Esophagus squamous epithelium (tissue), 5 donors: ENCODE data around the gene TCP11L2. TPM values are rescaled to one million over a fixed set of nuclear protein-coding genes. Genes with fewer than 3 reads are reported as not detected.

ENCODE experiments used
- DNase-seq: peaks from one replicate; lab custom pipeline; 2025; lab: John Stamatoyannopoulos, UW
- H3K27ac ChIP-seq, 4 donors: fragments of 200-600 bp; sonication (generic); one replicate each; pipeline ENCODE4 v1.5.1; 2016 to 2019; ENCODE audit warnings: mild to moderate bottlenecking in 1 of 4
- H3K27me3 ChIP-seq, 4 donors: fragments of 200-600 bp; sonication (generic); 1 replicate in 3 of 4; 2 replicates in 1 of 4; pipeline versions ENCODE4 v1.5.1 to v1.6.0; 2017 to 2021; ENCODE audit warnings: antibody characterized with exemption in 1 of 4
- H3K36me3 ChIP-seq, 3 donors: fragments of 200-600 bp; sonication (generic); one replicate each; pipeline ENCODE4 v1.5.1; 2016 to 2019
- H3K4me1 ChIP-seq, 3 donors: fragments of 200-600 bp; sonication (generic); one replicate each; pipeline ENCODE4 v1.5.1; 2017 to 2019
- H3K4me3 ChIP-seq, 4 donors: fragments of 200-600 bp; sonication (generic); 1 replicate in 3 of 4; 2 replicates in 1 of 4; pipeline ENCODE4 v1.5.1; 2016 to 2019; ENCODE audit warnings: mild to moderate bottlenecking in 2 of 4, moderate library complexity in 1 of 4
- H3K9me3 ChIP-seq, 3 donors: fragments of 200-600 bp; sonication (generic); one replicate each; pipeline ENCODE4 v1.5.1; 2016 to 2019
- POLR2A ChIP-seq, 4 donors: fragments of 450-650 bp; IDR thresholded peaks; one replicate each; pipeline ENCODE4 v1.6.1; 2017; ENCODE audit warnings: antibody characterized with exemption in 4 of 4, mild to moderate bottlenecking in 4 of 4, moderate library complexity in 3 of 4
- WGBS, 2 donors: methylation state at CpG; one replicate each; pipeline ENCODE4 v1.1.5; 2018; 5-methylcytosine and 5-hydroxymethylcytosine counted together
- intact Hi-C: fragments of 100-400 bp; cut with DNase I; formaldehyde crosslinking; loops from one replicate; pipeline ENCODE4 v1.15.0; 2022
- total RNA-seq, 4 donors: library from RNA; depleted of rRNA; stranded (reverse); fragments of >200 nt; gene quantifications; one replicate each; pipeline ENCODE4 v1.1.0, GENCODE V29; 2016
- TF ChIP-seq, protein P1 (sequence below), 6 experiments: fragments of 450-650 bp in 4 of 6; fragments of 200-600 bp in 2 of 6; sonication (generic) in 2 of 6; IDR thresholded peaks; one replicate each; pipeline ENCODE4 v1.5.1; 2016 to 2019; ENCODE audit warnings: antibody characterized with exemption in 6 of 6, mild to moderate bottlenecking in 4 of 6, moderate library complexity in 4 of 6
- donor health status: DM: yes; HTN: yes; CAD: no.

TCP11L2 gene
- total RNA-seq, 4 donors from 2014 or later, result 17.3 to 52.8 (median 27.7) TPM

DNA sequence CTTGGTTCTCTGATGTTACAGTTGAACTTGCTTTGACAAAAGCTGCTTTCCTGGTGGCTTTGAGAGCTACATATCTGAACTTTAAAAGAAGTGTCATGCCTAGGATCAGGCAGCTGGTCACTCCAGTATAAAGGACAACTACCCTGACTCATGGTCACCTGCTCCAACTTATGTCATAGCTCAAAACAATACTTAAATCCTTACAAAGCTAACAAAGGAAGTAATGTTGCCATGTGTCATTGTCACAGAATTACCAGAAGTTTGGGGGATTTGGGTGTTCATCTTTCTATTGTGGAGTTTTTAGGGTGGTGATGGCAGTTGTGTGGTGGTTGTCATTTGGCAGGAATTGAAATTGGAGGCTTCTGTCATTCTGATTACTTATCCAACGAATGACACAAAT lies 1.8 kb upstream of the TCP11L2 start:
- intact Hi-C loops, result loop anchor here (10.0 kb wide), 1 partner anchor 54 kb away; the partner anchor contains the start of gene POLR3B
- Histone ChIP-seq H3K4me1 (peaks cover 0 to 73% (median 38%) of the 10 kb centered on the region in 3 donors), H3K4me3 (peak overlapping the region in 1 of 4 donors; percentile 85), H3K36me3 (no peaks in the 10 kb centered on the region), H3K9me3 (no peaks in the 10 kb centered on the region), H3K27ac (peak overlapping the region; percentile 96 to 99 (median 98)), H3K27me3 (no peaks in the 10 kb centered on the region)
- TF ChIP-seq, protein P1, sequence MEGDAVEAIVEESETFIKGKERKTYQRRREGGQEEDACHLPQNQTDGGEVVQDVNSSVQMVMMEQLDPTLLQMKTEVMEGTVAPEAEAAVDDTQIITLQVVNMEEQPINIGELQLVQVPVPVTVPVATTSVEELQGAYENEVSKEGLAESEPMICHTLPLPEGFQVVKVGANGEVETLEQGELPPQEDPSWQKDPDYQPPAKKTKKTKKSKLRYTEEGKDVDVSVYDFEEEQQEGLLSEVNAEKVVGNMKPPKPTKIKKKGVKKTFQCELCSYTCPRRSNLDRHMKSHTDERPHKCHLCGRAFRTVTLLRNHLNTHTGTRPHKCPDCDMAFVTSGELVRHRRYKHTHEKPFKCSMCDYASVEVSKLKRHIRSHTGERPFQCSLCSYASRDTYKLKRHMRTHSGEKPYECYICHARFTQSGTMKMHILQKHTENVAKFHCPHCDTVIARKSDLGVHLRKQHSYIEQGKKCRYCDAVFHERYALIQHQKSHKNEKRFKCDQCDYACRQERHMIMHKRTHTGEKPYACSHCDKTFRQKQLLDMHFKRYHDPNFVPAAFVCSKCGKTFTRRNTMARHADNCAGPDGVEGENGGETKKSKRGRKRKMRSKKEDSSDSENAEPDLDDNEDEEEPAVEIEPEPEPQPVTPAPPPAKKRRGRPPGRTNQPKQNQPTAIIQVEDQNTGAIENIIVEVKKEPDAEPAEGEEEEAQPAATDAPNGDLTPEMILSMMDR (IDR thresholded peaks at IDR 0.05), result no peak
- TF ChIP-seq POLR2A (IDR thresholded peaks at IDR 0.05), result no peak
- WGBS, 2 donors, result 27 to 31% methylated on average over 1 of the region's 1 CpG
- no peak for DNase-seq

DNA sequence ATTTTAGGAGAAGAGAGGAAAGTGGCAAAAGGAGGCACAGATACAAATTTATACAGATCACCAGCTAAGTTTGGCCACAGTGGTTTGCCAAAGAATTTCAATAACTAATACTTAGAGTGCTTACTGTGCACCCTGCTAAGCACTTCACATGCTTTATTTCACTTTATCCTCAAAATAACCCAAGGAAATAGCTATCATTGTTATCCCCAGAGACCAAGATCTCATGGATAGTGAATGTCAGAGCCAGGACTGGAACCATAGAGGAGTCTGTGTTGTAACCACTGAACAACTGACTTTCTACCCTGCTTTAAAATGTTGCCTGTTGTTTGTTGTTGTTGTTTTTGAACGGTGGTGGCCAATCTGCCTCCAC lies 1.3 kb upstream of the TCP11L2 start:
- H3K27me3 ChIP-seq, result no peaks in the 10 kb centered on the region
- H3K27ac ChIP-seq, result peak overlapping the region; percentile 96 to 99 (median 98)
- intact Hi-C loops, result loop anchor here (10.0 kb wide), 1 partner anchor 54 kb away; the partner anchor contains the start of gene POLR3B
- H3K4me1 ChIP-seq, result peaks cover 0 to 73% (median 39%) of the 10 kb centered on the region in 3 donors
- WGBS, 2 donors, result 0 to 17% methylated on average over 1 of the region's 1 CpG
- no peak for DNase-seq
- TF ChIP-seq POLR2A (IDR thresholded peaks at IDR 0.05), result no peak
- TF ChIP-seq, protein P1 (IDR thresholded peaks at IDR 0.05), result no peak
- H3K9me3 ChIP-seq, result no peaks in the 10 kb centered on the region
- peak overlapping the region in 2 of 4 donors; percentile 85 to 92 for H3K4me3 ChIP-seq
- no peaks in the 10 kb centered on the region for H3K36me3 ChIP-seq

DNA sequence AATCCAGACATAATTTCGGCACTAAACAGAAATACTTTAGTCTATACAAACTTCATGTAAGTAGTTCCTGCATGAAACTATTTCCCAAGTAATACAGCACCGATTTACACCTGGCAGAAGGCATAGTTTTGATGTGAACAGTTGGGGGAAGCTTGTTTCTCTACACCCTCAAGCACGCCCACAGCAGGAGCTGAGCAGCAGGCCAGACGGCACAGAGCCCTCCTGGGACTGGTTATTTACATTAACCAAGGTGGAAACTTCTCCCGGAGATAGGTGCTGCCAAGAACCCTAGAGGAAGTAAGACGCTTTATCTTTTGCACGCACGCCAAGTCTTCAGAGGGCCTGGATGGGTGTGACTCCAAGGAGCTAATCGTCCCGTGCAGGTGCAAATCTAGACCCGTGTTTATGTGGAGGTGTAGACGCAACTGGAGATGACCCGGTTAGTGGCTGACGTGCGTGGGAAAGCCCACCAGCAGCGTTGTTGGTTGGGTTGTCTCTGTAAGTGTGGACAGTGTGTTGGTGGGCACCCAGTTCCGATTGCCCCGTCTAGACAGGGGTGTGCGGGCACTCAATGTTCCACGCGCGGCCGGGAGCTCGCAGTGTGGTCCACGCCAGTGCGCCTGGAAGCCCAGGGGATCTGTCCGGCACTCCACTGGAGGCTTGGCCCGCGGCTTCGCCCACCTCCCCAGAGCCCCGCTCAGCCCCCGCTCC lies 767 bp upstream of the TCP11L2 start:
- H3K27ac ChIP-seq, result peak overlapping the region; percentile 96 to 99 (median 98)
- H3K36me3 ChIP-seq, result no peaks in the 10 kb centered on the region
- H3K4me1 ChIP-seq, result peaks cover 0 to 75% (median 37%) of the 10 kb centered on the region in 3 donors
- WGBS, 2 donors, result 1% methylated on average over 13 to 23 of the region's 32 CpGs
- peak overlapping the region; percentile 85 to 99 (median 90) for H3K4me3 ChIP-seq
- H3K9me3 ChIP-seq, result no peaks in the 10 kb centered on the region
- TF ChIP-seq, protein P1 (IDR thresholded peaks at IDR 0.05), result peak in 2 of 6 experiments; percentile 20 to 21
- peak in 1 of 4 donors; percentile 44 for TF ChIP-seq POLR2A (IDR thresholded peaks at IDR 0.05)
- DNase-seq, result peak; percentile 27
- intact Hi-C loops, result loop anchor here (10.0 kb wide), 1 partner anchor 53 kb away; the partner anchor contains the start of gene POLR3B
- no peaks in the 10 kb centered on the region for H3K27me3 ChIP-seq

DNA sequence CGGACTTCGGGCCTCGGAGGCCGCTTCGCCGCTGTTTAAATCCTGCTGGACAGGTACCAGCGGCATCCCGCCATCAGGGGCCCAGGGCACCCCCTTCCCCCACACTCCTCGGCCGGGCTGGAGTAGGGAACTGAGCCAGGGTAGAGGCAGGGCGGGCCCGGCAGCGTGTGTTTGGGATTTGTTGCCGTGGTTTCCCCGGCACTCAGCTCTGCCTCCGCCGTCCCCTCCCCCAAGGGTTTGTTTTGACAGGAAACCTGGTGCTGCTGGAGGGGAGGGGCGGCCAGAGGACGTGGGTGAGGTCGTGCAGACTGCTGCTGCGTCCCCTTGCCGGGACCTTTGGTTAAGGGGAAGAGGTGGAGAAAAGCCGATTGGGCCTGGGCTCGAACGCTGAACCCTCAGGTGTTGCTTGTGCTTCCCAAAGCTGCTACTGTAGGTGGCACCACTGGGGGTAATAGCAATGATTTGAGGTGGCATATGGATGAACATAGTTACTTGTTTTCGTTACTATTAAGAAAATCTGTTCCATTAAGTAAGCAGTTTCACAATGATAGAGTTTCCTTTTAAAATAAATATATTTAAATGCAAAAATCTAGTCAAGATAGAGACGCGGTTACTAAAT lies 778 bp downstream of the TCP11L2 start:
- TF ChIP-seq, protein P1 (IDR thresholded peaks at IDR 0.05), result peak in 2 of 6 experiments; percentile 8 to 20
- TF ChIP-seq POLR2A (IDR thresholded peaks at IDR 0.05), result no peak
- Histone ChIP-seq H3K9me3 (no peaks in the 10 kb centered on the region), H3K27me3 (no peaks in the 10 kb centered on the region), H3K4me3 (peak overlapping the region; percentile 85 to 99 (median 90)), H3K27ac (peak overlapping the region; percentile 96 to 99 (median 98)), H3K36me3 (peaks cover 0 to 6% (median 0%) of the 10 kb centered on the region in 3 donors), H3K4me1 (peaks cover 0 to 89% (median 37%) of the 10 kb centered on the region in 3 donors)
- DNase-seq, result peak; percentile 36
- WGBS, 2 donors, result 4 to 7% methylated on average over 9 to 17 of the region's 28 CpGs
- intact Hi-C loops, result loop anchor here (10.0 kb wide), 1 partner anchor 51 kb away; the partner anchor contains the start of gene POLR3B
